ENCODE data around the gene HCN2.
"Not testable (repeated sequence)": the region's sequence is repeated elsewhere in the genome, so short reads cannot be mapped to it uniquely, and the experiment has no call there.

HCN2 gene

GRCh38 chr19:605061-605971, 15.6 kb downstream of the HCN2 start:
- not testable (repeated sequence) for DNase-seq

DNA sequence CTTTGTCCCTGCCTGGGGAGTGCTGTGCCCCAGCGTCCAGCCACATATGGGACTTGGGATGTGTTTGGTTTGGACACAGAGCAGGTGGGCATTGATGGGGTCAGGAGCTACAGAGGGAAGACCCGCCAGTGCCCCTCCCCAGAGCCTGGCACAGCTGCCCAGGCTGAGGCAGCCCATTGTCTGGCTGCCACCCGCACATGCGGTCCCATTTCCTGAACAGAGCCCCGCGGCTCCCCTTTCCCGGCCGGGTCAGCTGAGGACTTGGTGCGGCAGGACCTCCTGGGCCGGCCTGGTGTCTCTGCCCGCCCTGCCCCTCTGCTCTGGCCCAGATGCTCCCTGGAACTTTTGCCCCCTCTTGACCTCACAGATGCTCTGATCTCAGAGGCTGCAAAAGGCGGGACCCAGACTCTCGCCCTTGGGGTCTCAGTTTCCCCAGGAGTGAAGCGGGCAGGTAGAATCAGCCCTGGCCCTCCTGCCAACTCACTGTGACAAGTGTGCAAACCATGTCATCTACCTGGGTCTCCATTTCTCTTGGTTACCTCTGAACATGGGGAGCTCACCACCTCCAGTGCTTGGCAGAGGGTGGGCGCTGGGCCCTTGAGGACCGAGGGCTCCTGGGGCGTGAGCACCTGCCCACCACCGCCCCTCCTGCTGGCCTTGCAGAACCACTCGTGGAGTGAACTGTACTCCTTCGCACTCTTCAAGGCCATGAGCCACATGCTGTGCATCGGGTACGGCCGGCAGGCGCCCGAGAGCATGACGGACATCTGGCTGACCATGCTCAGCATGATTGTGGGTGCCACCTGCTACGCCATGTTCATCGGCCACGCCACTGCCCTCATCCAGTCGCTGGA, 17.8 kb downstream of the HCN2 start:
- no peak for DNase-seq

- no peak for DNase-seq
Measured at GRCh38 chr19:608155-609003, 18.7 kb downstream of the HCN2 start.

DNA sequence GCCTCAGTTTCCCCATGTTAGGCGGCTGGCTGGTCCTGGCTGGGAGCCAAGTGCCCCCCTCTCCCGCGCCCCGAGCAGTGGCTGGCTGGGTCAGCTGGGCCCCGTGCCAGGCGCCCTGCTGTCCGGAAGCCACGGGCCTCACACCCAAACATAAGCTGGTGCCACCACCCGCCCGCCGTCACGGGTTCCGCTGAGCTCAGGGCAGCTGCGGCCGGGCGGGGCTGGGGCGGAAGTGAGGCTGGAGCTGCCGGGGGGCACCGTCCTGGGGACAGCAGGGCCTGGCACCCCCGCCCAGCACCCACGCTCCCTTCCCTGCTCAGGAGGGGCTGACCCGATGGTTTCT, 19.3 kb downstream of the HCN2 start:
- no peak for DNase-seq

DNA sequence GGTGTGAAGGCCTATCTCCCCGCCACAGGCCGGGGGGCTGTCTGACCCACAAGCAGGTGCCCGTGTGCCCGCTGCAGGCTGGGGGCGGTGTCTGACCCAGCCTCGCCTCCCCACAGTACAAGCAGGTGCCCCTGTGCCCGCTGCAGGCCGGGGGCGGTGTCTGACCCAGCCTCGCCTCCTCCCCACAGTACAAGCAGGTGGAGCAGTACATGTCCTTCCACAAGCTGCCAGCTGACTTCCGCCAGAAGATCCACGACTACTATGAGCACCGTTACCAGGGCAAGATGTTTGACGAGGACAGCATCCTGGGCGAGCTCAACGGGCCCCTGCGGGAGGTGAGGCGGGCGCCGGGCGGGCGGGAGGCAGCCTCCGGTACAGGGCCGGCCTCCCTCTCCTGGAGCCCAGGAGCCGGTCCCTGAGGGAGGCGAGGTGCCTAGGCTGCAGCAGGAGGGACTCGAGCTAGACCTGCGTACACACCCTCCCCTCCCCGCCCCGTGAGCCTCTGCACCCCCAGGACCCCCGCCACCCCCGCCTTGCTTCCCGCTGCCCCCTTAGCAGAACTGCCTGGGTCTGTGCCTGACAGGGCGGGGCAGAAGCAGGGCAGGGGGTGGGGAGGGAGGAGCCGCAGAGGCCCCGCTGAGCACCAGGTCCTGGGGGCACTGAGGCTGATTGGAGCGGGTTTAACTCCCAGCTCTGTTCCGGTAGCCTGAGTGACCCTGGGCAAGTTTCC, 20.6 kb downstream of the HCN2 start:
- DNase-seq, result no peak

DNA sequence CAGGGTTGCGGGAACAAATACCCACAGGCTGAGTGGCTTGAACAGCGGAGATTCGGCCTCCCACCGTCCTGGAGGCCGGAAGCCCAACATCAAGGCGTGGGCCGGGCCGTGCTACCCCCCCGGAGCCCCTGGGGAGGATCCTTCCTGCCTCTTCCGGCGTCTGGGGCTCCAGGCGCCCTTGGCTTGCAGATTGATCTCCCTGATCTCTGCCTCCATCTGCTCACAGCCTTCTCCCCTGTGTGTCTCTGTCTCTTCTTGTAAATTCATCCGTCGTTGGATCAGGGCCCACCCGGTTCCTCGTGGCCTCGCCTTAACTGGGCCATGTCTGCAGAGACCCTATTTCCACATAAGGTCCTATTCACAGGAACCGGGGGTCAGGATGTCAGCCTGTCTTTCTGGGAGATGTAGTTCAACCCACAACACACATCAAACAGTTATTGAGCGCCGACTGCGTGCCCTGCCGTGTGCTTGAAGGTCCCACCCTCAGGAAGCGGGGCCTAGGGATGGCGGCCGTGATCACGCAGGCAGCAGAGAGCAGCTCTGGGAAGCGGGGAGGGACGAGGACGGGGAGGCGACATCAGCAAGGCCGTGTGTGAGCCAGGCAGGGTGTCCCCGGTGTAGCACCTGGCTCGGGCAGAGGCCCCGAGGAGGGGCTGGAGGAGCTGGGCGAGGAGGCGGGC, 21.3 kb downstream of the HCN2 start:
- peak; percentile 49 for DNase-seq

- no peak for DNase-seq
Measured at GRCh38 chr19:611481-611868, 21.8 kb downstream of the HCN2 start.

- no peak for DNase-seq
Measured at GRCh38 chr19:612941-613340, 23.3 kb downstream of the HCN2 start.

- no peak for DNase-seq
Measured at GRCh38 chr19:613732-614567, 24.3 kb downstream of the HCN2 start.

DNA sequence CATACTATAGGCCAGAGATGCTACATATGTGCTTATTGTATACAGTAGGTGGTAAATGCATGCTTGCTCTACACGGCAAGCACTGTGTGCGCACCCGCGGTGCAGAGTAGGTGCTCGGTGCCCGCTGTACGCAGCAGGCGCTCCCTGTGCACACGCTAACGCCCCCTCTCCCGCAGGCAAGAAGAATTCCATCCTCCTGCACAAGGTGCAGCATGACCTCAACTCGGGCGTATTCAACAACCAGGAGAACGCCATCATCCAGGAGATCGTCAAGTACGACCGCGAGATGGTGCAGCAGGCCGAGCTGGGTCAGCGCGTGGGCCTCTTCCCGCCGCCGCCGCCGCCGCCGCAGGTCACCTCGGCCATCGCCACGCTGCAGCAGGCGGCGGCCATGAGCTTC, 25.9 kb downstream of the HCN2 start:
- DNase-seq, result peak; percentile 47

- no peak for DNase-seq
Measured at GRCh38 chr19:616062-616700, 26.5 kb downstream of the HCN2 start.

GRCh38 chr19:616747-617526, 27.3 kb downstream of the HCN2 start:
- DNase-seq, result no peak

DNA sequence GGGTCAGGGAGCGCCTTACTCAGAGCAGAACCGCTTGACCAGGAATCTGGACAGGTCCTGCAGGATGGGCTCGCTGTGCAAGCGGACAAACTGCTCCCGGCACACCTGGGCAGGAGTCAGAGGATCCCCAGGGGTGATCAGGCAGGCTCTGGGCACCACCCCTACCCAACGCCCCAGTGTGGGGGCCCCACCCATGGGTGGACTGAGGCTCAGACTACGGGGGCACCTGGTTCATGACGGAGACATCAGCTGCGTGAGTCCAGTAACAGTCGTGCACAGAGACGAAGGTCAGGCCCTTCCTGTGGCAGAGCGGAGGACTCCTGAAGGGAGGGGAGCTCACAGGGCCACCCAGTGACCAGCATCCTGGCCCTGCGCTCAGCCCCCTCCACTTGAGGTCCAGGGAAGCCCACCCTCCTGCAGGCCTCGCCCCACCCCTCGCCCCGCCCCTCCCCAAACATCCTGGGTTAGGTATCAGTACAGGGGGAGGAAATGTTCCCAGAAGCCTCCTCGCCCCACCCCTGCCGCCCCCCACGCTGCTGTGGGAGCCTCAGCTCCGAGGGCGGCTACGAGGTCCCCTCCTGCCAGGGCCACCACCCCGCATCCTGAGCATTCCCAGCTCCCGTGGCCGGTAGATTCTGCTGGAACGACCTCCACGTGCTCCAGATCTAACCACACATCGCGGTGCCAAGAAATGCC, 28.0 kb downstream of the HCN2 start:
- no peak for DNase-seq

DNA sequence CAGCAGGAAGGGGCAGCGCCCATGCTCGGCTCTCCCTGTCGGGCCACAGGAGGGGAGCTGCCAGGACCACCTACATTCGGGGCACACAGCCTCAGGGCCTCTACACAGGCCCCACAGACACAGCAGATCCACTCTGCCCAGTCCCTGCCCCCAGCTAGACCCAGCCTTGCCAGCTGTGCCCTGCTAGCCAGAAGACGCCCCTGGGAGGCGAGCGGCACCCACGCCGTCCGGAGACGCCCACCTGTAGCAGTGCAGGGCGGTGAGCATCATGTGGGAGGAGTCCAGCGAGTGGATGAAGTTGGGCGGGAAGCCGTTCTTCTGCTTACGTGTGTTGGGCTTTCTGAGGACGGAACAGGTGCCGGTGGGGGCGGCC, 28.6 kb downstream of the HCN2 start:
- DNase-seq, result no peak

GRCh38 chr19:618674-619285, 29.1 kb downstream of the HCN2 start:
- no peak for DNase-seq

- no peak for DNase-seq
Measured at GRCh38 chr19:619286-620002, 29.8 kb downstream of the HCN2 start.

- DNase-seq, result no peak
Measured at GRCh38 chr19:620166-620862, 30.6 kb downstream of the HCN2 start.
